Stimulated activated CD8-positive, alpha-beta memory T cell treated with anti-CD3 and anti-CD28 coated beads, Interleukin-15, amount 100 ng/mL, for 1 hour (primary cell): ENCODE data around the gene TMEM115.
A peak's percentile ranks its signal among the peaks of the same experiment; 100 is the strongest.

Source experiments
- DNase-seq: peaks from one replicate; pipeline ENCODE4 v3.0.0-alpha.2; 2020; ENCODE audit warnings: low read depth

TMEM115 gene, protein sequence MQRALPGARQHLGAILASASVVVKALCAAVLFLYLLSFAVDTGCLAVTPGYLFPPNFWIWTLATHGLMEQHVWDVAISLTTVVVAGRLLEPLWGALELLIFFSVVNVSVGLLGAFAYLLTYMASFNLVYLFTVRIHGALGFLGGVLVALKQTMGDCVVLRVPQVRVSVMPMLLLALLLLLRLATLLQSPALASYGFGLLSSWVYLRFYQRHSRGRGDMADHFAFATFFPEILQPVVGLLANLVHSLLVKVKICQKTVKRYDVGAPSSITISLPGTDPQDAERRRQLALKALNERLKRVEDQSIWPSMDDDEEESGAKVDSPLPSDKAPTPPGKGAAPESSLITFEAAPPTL

DNA sequence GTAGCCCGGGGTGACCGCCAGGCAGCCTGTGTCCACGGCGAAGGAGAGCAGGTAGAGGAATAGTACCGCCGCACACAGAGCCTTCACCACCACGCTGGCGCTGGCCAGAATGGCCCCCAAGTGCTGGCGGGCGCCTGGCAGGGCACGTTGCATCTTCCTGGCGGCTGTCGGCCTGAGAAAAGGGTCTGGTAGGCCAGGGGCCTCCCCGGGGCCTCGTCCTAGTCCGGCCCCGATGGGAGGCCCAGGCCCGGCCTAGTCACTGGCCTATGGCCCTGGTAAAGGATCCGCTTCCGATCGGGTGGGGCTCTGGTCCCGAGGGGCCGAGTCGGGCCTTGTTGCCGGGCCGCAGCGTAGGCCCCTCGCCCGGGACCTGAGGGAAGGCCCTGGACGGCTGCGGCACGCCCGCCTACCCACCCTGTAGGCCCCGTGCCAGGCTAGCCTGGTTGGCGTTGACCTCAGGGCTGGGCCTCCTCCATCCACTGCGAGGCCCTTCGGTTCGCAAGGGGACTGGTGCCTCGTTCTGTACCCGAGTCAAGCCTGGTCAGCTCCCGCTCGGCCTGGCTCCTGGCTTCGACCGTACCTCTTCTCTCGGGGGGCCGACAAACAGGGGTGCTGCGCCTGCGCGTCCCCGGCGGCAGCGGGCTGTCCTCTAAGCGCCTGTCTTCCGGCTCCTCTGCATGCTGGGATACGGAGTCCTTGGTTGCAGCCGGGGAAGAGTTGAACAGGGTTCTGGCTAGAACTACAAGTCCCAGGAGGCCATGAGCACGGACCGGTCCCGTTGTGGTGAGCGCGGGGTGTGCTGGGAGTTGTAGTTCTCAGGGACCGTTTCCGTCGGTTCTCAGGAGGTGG, at the start of gene TMEM115:
Gene TMEM115, minus strand, starts transcription at position 611 of the 849 bp plus-strand sequence. Its CDS starts 458 bp downstream, at position 153.
- DNase-seq: peak; percentile 92

DNA sequence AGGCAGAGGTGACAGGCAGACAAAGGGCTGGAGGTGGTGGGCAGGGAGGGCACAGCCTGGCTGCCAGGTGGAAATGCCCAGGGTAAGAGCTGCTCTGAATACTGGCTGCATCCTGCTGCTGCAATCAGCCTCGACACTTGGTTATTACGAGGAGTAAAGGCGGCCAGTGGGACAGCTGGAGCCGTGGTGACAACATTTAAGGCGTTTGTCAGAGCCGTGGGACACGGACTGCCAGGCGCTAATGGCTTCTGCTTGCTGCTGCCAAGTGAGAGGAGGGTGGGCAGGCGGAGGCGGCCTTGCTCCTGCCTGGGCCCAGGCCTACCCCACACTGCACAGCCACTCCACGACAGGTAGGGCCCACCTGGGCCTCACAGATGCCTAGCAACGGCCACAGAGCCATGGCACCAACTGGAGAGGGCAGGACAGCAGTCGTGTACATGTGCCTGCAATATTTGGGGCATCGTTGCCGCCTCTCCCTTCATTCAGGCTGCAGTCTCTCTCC, 49.2 kb upstream of the TMEM115 start:
- DNase-seq: no peak

DNA sequence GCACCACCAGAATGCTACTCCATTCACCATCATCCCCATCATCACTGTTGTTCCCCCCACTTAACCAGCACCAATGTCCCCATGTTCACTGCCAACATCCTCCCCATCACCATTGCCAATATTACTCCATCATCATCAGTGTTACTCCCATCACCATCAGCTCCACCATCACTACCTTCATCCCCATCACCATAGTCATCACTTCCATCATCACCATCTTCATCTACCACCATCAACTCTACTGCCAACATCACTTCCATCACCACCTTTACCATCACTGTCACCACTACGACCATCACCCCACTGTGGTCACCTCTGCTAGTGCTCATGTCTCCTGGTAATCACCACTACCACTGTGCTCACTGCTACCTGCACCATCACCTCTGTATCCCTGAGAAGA, 47.2 kb upstream of the TMEM115 start:
- DNase-seq: no peak

GRCh38 chr3:50405249-50405648, 45.9 kb upstream of the TMEM115 start:
- DNase-seq: no peak

- no peak for DNase-seq
Observed at GRCh38 chr3:50401978-50402595, 42.8 kb upstream of the TMEM115 start.

GRCh38 chr3:50396502-50396901, 37.2 kb upstream of the TMEM115 start:
- no peak for DNase-seq

GRCh38 chr3:50395070-50395860, 35.9 kb upstream of the TMEM115 start:
- no peak for DNase-seq

GRCh38 chr3:50393061-50393460, 33.7 kb upstream of the TMEM115 start:
- DNase-seq: no peak

DNA sequence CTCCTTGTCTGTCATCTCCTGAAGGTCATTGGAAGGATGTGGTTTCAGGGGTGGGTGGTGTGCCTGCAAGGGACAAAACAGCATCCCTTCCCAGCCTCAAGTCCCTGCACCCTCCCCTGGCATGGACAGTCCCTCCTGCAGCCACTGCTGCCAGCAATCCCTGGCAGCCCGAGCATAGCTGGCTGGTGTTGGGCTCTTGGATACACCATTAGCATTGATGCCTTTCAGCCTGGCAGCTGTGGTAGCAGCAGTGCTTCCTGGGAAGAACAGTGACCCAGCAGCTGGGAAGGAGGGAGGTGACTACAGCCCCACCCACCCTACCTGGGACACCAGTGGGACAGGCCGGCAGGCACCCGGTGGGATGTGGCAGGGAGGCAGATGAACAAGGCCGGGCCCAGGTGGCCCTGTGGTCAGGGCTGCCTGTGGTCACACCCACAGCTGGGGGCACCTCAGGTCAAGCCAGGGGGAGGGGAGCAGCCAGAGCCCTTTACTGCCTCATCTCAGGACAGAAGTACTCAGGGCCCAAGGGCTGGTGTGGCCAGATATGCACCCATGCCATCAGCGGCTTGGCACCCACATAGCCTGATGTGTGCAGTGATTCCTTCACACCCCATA, 32.9 kb upstream of the TMEM115 start:
- DNase-seq: no peak

DNA sequence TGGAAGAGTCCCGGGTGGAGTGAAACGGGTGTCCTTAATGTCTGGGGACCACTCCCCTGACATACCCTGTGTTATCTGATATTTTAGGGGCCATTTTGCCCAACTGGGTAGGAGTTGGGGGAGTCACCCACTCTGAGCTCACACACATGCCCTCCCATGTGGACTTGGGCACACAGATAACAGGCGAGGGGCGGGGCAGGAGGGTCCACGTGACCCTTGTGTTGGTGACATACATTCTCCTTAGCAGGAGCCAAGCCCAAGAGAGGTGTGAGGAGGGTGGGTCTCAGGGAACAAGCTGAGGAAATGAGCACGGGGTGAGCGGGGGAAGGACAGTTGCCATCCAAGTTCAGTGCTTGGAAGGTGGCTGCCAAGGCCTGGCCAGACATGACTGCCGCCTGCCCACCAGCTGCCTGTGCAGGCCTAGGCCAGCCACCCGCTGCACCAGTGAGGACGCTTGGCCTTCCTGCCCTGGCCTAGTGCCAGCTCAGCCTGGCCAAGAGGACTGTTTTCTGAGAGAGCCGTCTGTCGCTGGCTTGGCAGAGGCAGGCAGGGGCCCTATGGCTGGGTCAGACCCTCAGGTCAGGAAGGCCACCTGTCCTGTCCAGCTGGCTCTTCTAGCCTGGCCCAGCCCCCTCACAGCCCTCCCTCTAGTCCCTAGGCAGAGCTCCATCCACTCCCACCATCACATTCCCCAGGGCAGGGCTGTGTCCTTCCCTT, 31.3 kb upstream of the TMEM115 start:
- DNase-seq: no peak

DNA sequence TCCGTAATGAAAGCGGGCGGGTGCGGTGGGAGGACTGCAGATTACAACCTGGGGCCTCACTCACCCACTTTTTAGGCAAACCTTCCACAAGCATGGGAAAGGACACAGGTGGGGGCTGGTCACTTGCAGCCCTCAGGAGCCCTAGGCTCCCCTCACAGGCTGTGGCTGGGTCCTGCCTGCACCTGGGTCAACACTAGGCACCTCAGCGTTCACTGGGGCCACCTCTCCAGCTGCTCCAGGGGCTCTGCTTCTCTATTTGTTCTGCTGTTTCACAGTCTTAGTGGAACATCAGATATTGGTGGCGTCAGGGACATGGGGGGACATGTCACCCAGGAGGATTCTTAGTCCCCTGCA, 30.1 kb upstream of the TMEM115 start:
- DNase-seq: no peak

DNA sequence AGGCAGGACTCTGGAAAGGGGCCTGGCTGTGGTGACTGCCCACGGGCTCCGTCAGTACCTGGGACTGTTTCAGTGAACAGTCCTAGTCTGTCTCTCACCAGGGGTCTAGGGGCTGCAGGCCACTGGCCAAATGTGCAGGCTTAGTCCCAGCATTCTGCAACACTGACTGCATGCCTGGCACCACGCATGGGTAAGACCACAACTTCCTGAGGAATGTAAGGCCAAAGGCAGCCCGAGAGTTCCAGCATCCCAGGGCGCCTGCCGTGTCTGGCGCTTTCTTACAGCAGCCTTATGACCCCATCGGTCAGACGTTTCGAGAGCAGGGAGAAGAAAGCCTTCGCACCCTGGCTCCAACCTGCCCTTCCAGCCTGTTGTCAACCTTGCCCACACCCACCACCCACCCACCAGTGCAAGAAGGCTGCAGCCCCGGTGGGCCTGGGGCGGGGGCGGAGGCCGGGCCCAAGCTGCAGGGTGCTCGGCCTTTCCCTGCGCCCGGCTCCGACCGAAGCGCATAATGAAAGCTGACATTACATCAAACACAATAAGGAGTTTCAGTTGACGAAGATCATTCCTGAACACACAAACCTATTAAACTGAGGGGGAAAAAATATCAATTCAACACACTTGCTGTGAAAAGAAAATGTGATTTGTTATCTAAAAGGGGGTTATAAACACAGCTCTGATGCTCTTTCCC, 29.5 kb upstream of the TMEM115 start:
- DNase-seq: no peak

- DNase-seq: no peak
Observed at GRCh38 chr3:50388016-50388719, 28.8 kb upstream of the TMEM115 start.

GRCh38 chr3:50385754-50386153, 26.4 kb upstream of the TMEM115 start:
- no peak for DNase-seq

DNA sequence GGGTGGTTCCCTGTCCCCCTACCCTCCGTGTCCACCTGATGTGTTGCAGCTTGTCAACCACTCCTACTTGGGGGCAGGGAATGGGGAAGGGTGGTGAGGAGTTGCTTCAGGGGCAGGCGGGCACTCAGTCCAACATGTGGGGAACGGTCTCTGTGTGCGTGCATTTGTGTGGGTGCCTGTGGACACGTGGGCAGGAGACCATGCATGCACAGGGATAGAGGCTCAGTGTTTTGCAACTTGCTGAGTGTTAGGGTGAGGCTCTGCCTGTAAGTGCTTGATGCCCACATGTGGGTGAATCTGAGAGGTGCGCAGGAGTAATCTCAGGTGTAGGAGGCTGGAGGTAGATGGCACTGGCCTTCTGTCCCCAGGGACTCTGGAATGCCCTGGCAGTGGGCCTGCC, 24.4 kb upstream of the TMEM115 start:
- DNase-seq: no peak

GRCh38 chr3:50382722-50383121, 23.4 kb upstream of the TMEM115 start:
- DNase-seq: no peak

GRCh38 chr3:50381383-50381782, 22.1 kb upstream of the TMEM115 start:
- DNase-seq: no peak

- no peak for DNase-seq
Observed at GRCh38 chr3:50380405-50381085, 21.2 kb upstream of the TMEM115 start.

- DNase-seq: no peak
Observed at GRCh38 chr3:50378757-50379156, 19.4 kb upstream of the TMEM115 start.
